Stomach (tissue), 4 donors: Measurements from ENCODE around the gene R3HDM1.

Experiments used
- CTCF ChIP-seq, 7 experiments: fragments of 450-650 bp in 4 of 7; fragments of 200-600 bp in 3 of 7; sonication (generic) in 3 of 7; IDR thresholded peaks; one replicate each; pipeline ENCODE4 v1.5.1; 2016 to 2019; ENCODE audit warnings: antibody characterized with exemption in 7 of 7, control low read depth in 2 of 7, mild to moderate bottlenecking in 1 of 7
- EP300 ChIP-seq: sonication (generic); formaldehyde crosslinking; IDR thresholded peaks from one replicate; pipeline ENCODE4 v1.6.1; 2017; ENCODE audit warnings: antibody characterized with exemption

DNA sequence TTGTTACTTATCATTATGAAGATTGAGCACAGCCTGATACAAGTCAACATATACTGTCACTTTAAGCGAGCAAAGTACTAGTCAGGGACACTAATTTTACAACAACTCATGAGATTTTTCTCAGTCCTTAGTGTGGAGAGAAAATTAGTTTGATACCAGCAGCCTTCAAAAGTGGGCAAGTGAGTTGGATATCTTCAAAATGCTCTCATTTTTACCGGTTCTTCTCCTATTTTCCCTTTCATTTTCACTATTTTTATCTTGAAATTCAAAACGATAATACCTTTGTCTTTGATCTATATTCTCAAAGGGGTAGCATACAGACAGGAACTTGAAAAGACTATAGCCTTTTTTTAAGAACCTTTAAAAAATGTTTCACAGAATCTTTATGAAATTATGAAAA is 158.4 kb downstream of the R3HDM1 start:
- TF ChIP-seq CTCF (IDR thresholded peaks at IDR 0.05) (no peak), EP300 (no peak)
